GM12878 (cell line): ENCODE results near the gene LRRC75A. TPM values are rescaled to one million over a fixed set of nuclear protein-coding genes. Genes with fewer than 3 reads are reported as not detected.

Source experiments
- ATAC-seq: fragments of 200-7000 bp; cut with Tn5 transposase; 3 replicates; pipeline ENCODE4 v1.9.1; 2020; ENCODE audit warnings: mild to moderate bottlenecking, moderate library complexity
- BruUV-seq: library from RNA; stranded (reverse); fragments of 400-500 nt; replicated peaks from 2 replicates; lab custom pipeline; 2021; lab: Mats Ljungman, UMichigan
- CTCF ChIA-PET: fragments of 300-600 bp; sonication (Branson Sonifier 250); formaldehyde crosslinking; extraction: SDS; loops from one replicate; lab custom pipeline; 2021; ENCODE audit warnings: inconsistent platforms; lab: Yijun Ruan, JAX
- POLR2A ChIA-PET: fragments of 350-600 bp; formaldehyde crosslinking; extraction: SDS; loops from one replicate; lab custom pipeline; 2021; ENCODE audit warnings: inconsistent platforms; lab: Charles Lee
- RAD21 ChIA-PET: fragments of 300-600 bp; sonication (Branson Sonifier 250); formaldehyde crosslinking; loops from one replicate; lab custom pipeline; 2023; ENCODE audit warnings: antibody characterized with exemption; ENCODE audit not compliant: unreplicated experiment; lab: Charles Lee
- SMC1A ChIA-PET: fragments of 300-600 bp; sonication (Branson Sonifier 250); formaldehyde crosslinking; loops from one replicate; lab custom pipeline; 2023; ENCODE audit not compliant: unreplicated experiment, uncharacterized antibody; lab: Charles Lee
- DNase-seq: peaks from one replicate; pipeline ENCODE4 v3.0.0-alpha.2; 2011; ENCODE audit warnings: low read depth, low spot score
- FAIRE-seq: peaks from 3 replicates; lab custom pipeline; 2011; peaks lifted over from hg19 to GRCh38; lab: Jason Lieb, UNC
- H2AFZ ChIP-seq: 2 replicates; pipeline ENCODE4 v1.6.0; 2011; ENCODE audit warnings: low read depth, low read length, control low read depth; ENCODE audit not compliant: control insufficient read depth
- H3K27ac ChIP-seq: 2 replicates; pipeline ENCODE4 v1.5.1; 2011; ENCODE audit warnings: control low read depth; ENCODE audit not compliant: control insufficient read depth, insufficient read depth
- H3K27me3 ChIP-seq, 2 experiments: replicated peaks in 1 of 2; 2 replicates each; pipeline versions ENCODE4 v1.6.0 to v1.6.1; 2011; ENCODE audit warnings: low read length in 1 of 2; ENCODE audit not compliant: control insufficient read depth in 2 of 2, insufficient read depth in 2 of 2
- H3K36me3 ChIP-seq, 2 experiments: 2 replicates each; pipeline ENCODE4 v1.5.1; 2011; ENCODE audit warnings: low read length in 1 of 2; ENCODE audit not compliant: control insufficient read depth in 2 of 2, insufficient read depth in 2 of 2
- H3K4me1 ChIP-seq: 2 replicates; pipeline ENCODE4 v1.6.1; 2011; ENCODE audit warnings: mild to moderate bottlenecking, low read length, moderate library complexity, mixed read lengths; ENCODE audit not compliant: control insufficient read depth, insufficient read depth
- H3K4me2 ChIP-seq: 2 replicates; pipeline ENCODE4 v1.6.0; 2011; ENCODE audit warnings: control low read depth; ENCODE audit not compliant: control insufficient read depth, insufficient read depth
- H3K4me3 ChIP-seq: fragments of 200-600 bp; sonication (generic); 2 replicates; pipeline ENCODE4 v1.5.1; 2016
- H3K79me2 ChIP-seq: 2 replicates; pipeline ENCODE4 v1.6.0; 2011; ENCODE audit warnings: low read length; ENCODE audit not compliant: control insufficient read depth, insufficient read depth
- H3K9ac ChIP-seq: 2 replicates; pipeline ENCODE4 v1.8.0; 2011; ENCODE audit warnings: low read length, control low read depth, mixed read lengths; ENCODE audit not compliant: control insufficient read depth, insufficient read depth
- H3K9me3 ChIP-seq: replicated peaks from 3 replicates; pipeline ENCODE4 v1.5.1; 2011; ENCODE audit warnings: mild to moderate bottlenecking, low read length; ENCODE audit not compliant: control insufficient read depth, insufficient read depth
- H4K20me1 ChIP-seq: 2 replicates; pipeline ENCODE4 v1.6.0; 2011; ENCODE audit not compliant: control insufficient read depth, insufficient read depth
- BHLHE40 ChIP-seq, 2 experiments: fragments of 450-650 bp in 1 of 2; IDR thresholded peaks; 2 replicates each; pipeline ENCODE4 v1.6.1; 2011 to 2017; ENCODE audit warnings: low read depth in 2 of 2, borderline replicate concordance in 1 of 2, improper control_type of control experiment in 1 of 2, low read length in 1 of 2, mild to moderate bottlenecking in 1 of 2
- CREM ChIP-seq: IDR thresholded peaks from 2 replicates; pipeline ENCODE4 v1.6.1; 2014; ENCODE audit warnings: antibody characterized with exemption, low read depth
- ELK1 ChIP-seq: IDR thresholded peaks from 2 replicates; pipeline ENCODE4 v1.6.1; 2012; ENCODE audit warnings: low read depth, low read length, improper control_type of control experiment
- LARP7 ChIP-seq: fragments of 450-650 bp; IDR thresholded peaks from 2 replicates; pipeline ENCODE4 v1.6.1; 2017; ENCODE audit warnings: mild to moderate bottlenecking
- NFIC ChIP-seq: IDR thresholded peaks from 2 replicates; pipeline ENCODE4 v1.6.1; 2012; ENCODE audit warnings: low read depth, mild to moderate bottlenecking, inconsistent platforms, low read length, moderate library complexity
- TAF1 ChIP-seq: IDR thresholded peaks from 2 replicates; pipeline ENCODE4 v1.6.1; 2011; ENCODE audit warnings: mild to moderate bottlenecking, low read depth, low read length, borderline replicate concordance
- YY1 ChIP-seq: IDR thresholded peaks from 2 replicates; pipeline ENCODE4 v1.6.1; 2011; ENCODE audit warnings: low read depth, mild to moderate bottlenecking, low read length
- WGBS: methylation state at CpG from one replicate; pipeline ENCODE4 v1.1.6; 2016; ENCODE audit warnings: low lambda C conversion rate; ENCODE audit not compliant: insufficient replicate concordance, insufficient coverage; ENCODE audit errors: missing lambda C conversion rate; 5-methylcytosine and 5-hydroxymethylcytosine counted together
- in situ Hi-C: fragments of 300-500 bp; cut with MboI; formaldehyde crosslinking; loops from 9 replicates; pipeline ENCODE4 v1.14.3; 2018; ENCODE audit warnings: mixed read lengths
- intact Hi-C: fragments of 100-400 bp; cut with micrococcal nuclease; formaldehyde crosslinking; loops from one replicate; pipeline ENCODE4 v1.14.2; 2022; ENCODE audit not compliant: unreplicated experiment
- polyA plus RNA-seq, 11 experiments: library from polyadenylated mRNA; depleted of rRNA in 4 of 11; unstranded in 6 of 11; stranded (reverse) in 5 of 11; fragments of >200 nt; fragmentation: Nextera tagmentation in 4 of 11; fragmentation: Illumina TruSeq in 1 of 11; extraction: Ambion mirVana in 4 of 11; extraction: Trizol in 1 of 11; gene quantifications; 1 replicate in 1 of 11; 2 replicates in 10 of 11; pipeline versions ENCODE4 v1.2.1 to v1.2.3, GENCODE V29; 2011 to 2016; ENCODE audit warnings: inconsistent platforms in 2 of 11, missing spikeins in 2 of 11, low read depth in 1 of 11
- total RNA-seq, 4 experiments: library from RNA; depleted of rRNA in 3 of 4; stranded (reverse); fragments of >200 nt in 3 of 4; fragmentation: Illumina TruSeq in 1 of 4; extraction: Trizol in 1 of 4; gene quantifications; 2 replicates each; pipeline versions ENCODE4 v1.2.1 to v1.2.3, GENCODE V29; 2013 to 2021
- TF ChIP-seq, protein P1 (sequence below): fragments of 450-650 bp; formaldehyde crosslinking; IDR thresholded peaks from 2 replicates; pipeline ENCODE4 v1.4.0; 2022; ENCODE audit warnings: mild to moderate bottlenecking, moderate library complexity
- TF ChIP-seq, protein P2 (sequence below): IDR thresholded peaks from 2 replicates; pipeline ENCODE4 v1.6.1; 2011; ENCODE audit warnings: borderline replicate concordance, low read depth, mild to moderate bottlenecking, moderate library complexity, mixed read lengths, low read length; ENCODE audit not compliant: insufficient read depth; ENCODE audit errors: extremely low read length

LRRC75A gene
- total and polyA plus RNA-seq, 10 of the 15 experiments (the other 5 are each of a cell fraction or from before 2014, with no cell fraction given): 0.01 to 1.3 (median 0.09) TPM; not detected in 2

GRCh38 chr17:16432017-16432416 is 60.0 kb downstream of the LRRC75A start:
- 96% methylated on average over 14 of the region's 15 CpGs for WGBS
- H4K20me1 ChIP-seq: no peaks in the 10 kb centered on the region
- H3K36me3 ChIP-seq: peaks cover 16 to 18% of the 10 kb centered on the region in 2 experiments
- FAIRE-seq (no peak), ATAC-seq (no peak), DNase-seq (no peak)
- TF ChIP-seq, protein P1, sequence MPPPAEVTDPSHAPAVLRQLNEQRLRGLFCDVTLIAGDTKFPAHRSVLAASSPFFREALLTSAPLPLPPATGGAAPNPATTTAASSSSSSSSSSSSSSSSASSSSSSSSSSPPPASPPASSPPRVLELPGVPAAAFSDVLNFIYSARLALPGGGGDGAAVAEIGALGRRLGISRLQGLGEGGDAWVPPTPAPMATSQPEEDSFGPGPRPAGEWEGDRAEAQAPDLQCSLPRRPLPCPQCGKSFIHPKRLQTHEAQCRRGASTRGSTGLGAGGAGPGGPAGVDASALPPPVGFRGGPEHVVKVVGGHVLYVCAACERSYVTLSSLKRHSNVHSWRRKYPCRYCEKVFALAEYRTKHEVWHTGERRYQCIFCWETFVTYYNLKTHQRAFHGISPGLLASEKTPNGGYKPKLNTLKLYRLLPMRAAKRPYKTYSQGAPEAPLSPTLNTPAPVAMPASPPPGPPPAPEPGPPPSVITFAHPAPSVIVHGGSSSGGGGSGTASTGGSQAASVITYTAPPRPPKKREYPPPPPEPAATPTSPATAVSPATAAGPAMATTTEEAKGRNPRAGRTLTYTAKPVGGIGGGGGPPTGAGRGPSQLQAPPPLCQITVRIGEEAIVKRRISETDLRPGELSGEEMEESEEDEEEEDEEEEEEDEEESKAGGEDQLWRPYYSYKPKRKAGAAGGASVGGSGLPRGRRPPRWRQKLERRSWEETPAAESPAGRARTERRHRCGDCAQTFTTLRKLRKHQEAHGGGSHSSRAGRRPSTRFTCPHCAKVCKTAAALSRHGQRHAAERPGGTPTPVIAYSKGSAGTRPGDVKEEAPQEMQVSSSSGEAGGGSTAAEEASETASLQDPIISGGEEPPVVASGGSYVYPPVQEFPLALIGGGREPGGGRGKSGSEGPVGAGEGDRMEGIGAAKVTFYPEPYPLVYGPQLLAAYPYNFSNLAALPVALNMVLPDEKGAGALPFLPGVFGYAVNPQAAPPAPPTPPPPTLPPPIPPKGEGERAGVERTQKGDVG (CRISPR knock-in tag): no peak
- no peak for TF ChIP-seq YY1
- TF ChIP-seq, protein P2, sequence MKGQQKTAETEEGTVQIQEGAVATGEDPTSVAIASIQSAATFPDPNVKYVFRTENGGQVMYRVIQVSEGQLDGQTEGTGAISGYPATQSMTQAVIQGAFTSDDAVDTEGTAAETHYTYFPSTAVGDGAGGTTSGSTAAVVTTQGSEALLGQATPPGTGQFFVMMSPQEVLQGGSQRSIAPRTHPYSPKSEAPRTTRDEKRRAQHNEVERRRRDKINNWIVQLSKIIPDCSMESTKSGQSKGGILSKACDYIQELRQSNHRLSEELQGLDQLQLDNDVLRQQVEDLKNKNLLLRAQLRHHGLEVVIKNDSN: no peak
- no peak for TF ChIP-seq LARP7
- no peak for TF ChIP-seq NFIC
- no peak for TF ChIP-seq ELK1
- no peak for TF ChIP-seq BHLHE40 (IDR thresholded peaks at IDR 0.05; ENCODE audit: borderline replicate concordance in 1 of 2, low read depth in 2 of 2, low read length in 1 of 2)
- no peak for TF ChIP-seq CREM
- no peak for TF ChIP-seq TAF1
- no peak overlapping the region for H2AFZ ChIP-seq
- ChIA-PET CTCF (interaction anchor here (1.0 to 1.9 kb wide), 2 partner anchors 10 to 68 kb away, joined by 4 to 5 read pairs; no protein-coding TSS in a partner anchor), RAD21 (interaction anchor here (0.7 to 1.1 kb wide), 2 partner anchors 10 to 16 kb away, joined by 3 to 4 read pairs; no protein-coding TSS in a partner anchor), POLR2A (interaction anchor here (0.6 kb wide), 3 partner anchors 59 to 153 kb away, joined by 3 to 5 read pairs (median 5); no protein-coding TSS in a partner anchor), SMC1A (no interaction called here)
- H3K9ac ChIP-seq: no peak overlapping the region
- no peaks in the 10 kb centered on the region for H3K79me2 ChIP-seq
- no peak overlapping the region for H3K4me2 ChIP-seq
- H3K9me3 ChIP-seq: no peaks in the 10 kb centered on the region
- no TSS peak for BruUV-seq
- H3K27me3 ChIP-seq: no peaks in the 10 kb centered on the region
- in situ Hi-C loops (no loop called here), intact Hi-C loops (no loop called here)
- peaks cover under 1% of the 10 kb centered on the region for H3K4me1 ChIP-seq
- H3K4me3 ChIP-seq: no peak overlapping the region
- H3K27ac ChIP-seq: no peak overlapping the region
